SH-SY5Y (cell line): Measurements from ENCODE around the gene PLAAT2.

Source experiments
- GATA2 ChIP-seq: IDR thresholded peaks from 2 replicates; pipeline ENCODE4 v1.6.1; 2011; ENCODE audit warnings: mild to moderate bottlenecking, low read depth, low read length
- GATA3 ChIP-seq: IDR thresholded peaks from 2 replicates; pipeline ENCODE4 v1.6.1; 2011; ENCODE audit warnings: low read depth, mild to moderate bottlenecking, low read length, moderate library complexity

DNA sequence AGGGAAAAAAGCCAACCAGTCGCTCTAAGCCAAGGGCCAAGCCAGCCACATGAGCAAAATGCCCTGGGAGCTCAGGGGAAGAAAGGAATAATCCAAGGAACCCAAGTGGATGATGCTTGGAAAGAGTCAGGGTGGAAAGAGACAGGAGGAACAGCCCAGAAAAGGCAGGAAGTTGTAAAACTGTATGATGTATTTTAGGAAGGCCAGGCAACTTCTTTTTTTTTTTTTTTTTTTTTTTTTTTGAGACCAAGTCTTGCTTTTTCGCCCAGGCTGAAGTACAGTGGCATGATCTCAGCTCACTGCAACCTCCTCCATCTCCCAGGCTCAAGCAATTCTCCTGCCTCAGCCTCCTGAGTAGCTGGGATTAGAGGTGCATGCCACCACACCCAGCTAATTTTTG is 55.7 kb downstream of the PLAAT2 start:
- no peak for TF ChIP-seq GATA2
- TF ChIP-seq GATA3 = no peak
